SHP77 treated with DMSO at 0.1 percent for 48 hours (cell line): Measurements from ENCODE around the gene CRISPLD2.

Experiments
- DNase-seq: peaks from one replicate; lab custom pipeline; 2025; lab: John Stamatoyannopoulos, UW

Gene CRISPLD2

GRCh38 chr16:84955427-84955826 is 135.6 kb downstream of the CRISPLD2 start:
- DNase-seq: no peak

GRCh38 chr16:84957192-84957591 is 137.4 kb downstream of the CRISPLD2 start:
- DNase-seq: no peak

DNA sequence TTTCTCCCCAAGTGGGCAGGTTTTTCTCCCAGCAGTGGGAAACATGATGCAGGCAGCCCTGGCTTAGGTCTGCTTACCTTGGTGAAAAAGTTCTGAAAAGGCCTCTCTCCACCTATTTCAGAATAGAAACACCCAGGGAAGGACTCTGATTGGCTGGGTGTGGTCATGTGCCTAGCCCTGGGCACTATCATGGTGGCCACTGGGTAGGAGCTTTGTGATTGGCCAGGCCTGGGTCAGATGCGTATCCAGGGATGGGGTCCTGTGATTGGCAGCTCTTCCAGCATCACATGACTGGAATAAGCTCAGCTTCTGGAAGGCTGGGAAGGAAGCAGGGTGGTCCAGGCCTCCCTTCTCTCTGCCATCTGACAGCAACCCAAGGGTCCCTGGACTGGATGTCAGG is 138.0 kb downstream of the CRISPLD2 start:
- no peak for DNase-seq
